ENCODE measurements around the gene ABCB4.

The ABCB4 gene

GRCh38 chr7:87369216-87369615, 106.3 kb downstream of the ABCB4 start:
- Mint-ChIP-seq H3K9me3 (no peaks in the 10 kb centered on the region), H3K4me1 (no peaks in the 10 kb centered on the region), H3K4me3 (no peak overlapping the region), H3K36me3 (ENCODE audit: low read depth) (peaks cover 14% of the 10 kb centered on the region), H3K27ac (no peak overlapping the region), H3K27me3 (ENCODE audit: low read depth) (no peaks in the 10 kb centered on the region)
- TF ChIP-seq, protein P1, sequence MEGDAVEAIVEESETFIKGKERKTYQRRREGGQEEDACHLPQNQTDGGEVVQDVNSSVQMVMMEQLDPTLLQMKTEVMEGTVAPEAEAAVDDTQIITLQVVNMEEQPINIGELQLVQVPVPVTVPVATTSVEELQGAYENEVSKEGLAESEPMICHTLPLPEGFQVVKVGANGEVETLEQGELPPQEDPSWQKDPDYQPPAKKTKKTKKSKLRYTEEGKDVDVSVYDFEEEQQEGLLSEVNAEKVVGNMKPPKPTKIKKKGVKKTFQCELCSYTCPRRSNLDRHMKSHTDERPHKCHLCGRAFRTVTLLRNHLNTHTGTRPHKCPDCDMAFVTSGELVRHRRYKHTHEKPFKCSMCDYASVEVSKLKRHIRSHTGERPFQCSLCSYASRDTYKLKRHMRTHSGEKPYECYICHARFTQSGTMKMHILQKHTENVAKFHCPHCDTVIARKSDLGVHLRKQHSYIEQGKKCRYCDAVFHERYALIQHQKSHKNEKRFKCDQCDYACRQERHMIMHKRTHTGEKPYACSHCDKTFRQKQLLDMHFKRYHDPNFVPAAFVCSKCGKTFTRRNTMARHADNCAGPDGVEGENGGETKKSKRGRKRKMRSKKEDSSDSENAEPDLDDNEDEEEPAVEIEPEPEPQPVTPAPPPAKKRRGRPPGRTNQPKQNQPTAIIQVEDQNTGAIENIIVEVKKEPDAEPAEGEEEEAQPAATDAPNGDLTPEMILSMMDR (IDR thresholded peaks at IDR 0.05; ENCODE audit: unreplicated experiment in 3 of 3): no peak

- H3K36me3 Mint-ChIP-seq (ENCODE audit: low read depth): peaks cover 19% of the 10 kb centered on the region
- no peak overlapping the region for H3K27ac Mint-ChIP-seq
- H3K27me3 Mint-ChIP-seq (ENCODE audit: low read depth): no peaks in the 10 kb centered on the region
- H3K4me3 Mint-ChIP-seq: no peak overlapping the region
- H3K9me3 Mint-ChIP-seq: no peaks in the 10 kb centered on the region
- H3K4me1 Mint-ChIP-seq: no peaks in the 10 kb centered on the region
- TF ChIP-seq, protein P1 (IDR thresholded peaks at IDR 0.05; ENCODE audit: unreplicated experiment in 3 of 3): no peak
Observed at GRCh38 chr7:87364246-87364645, 111.2 kb downstream of the ABCB4 start.

GRCh38 chr7:87363342-87363741, 112.1 kb downstream of the ABCB4 start:
- Mint-ChIP-seq H3K4me1 (no peaks in the 10 kb centered on the region), H3K9me3 (no peaks in the 10 kb centered on the region), H3K27me3 (ENCODE audit: low read depth) (no peaks in the 10 kb centered on the region), H3K36me3 (ENCODE audit: low read depth) (peaks cover 26% of the 10 kb centered on the region), H3K27ac (no peak overlapping the region), H3K4me3 (no peak overlapping the region)
- TF ChIP-seq, protein P1 (IDR thresholded peaks at IDR 0.05; ENCODE audit: unreplicated experiment in 3 of 3): no peak

- TF ChIP-seq, protein P1 (IDR thresholded peaks at IDR 0.05; ENCODE audit: unreplicated experiment in 3 of 3): no peak
- Mint-ChIP-seq H3K27ac (no peak overlapping the region), H3K4me3 (no peak overlapping the region), H3K36me3 (ENCODE audit: low read depth) (peaks cover 43% of the 10 kb centered on the region), H3K9me3 (peaks cover 7% of the 10 kb centered on the region), H3K27me3 (ENCODE audit: low read depth) (no peaks in the 10 kb centered on the region), H3K4me1 (no peaks in the 10 kb centered on the region)
Observed at GRCh38 chr7:87361320-87361719, 114.2 kb downstream of the ABCB4 start.

DNA sequence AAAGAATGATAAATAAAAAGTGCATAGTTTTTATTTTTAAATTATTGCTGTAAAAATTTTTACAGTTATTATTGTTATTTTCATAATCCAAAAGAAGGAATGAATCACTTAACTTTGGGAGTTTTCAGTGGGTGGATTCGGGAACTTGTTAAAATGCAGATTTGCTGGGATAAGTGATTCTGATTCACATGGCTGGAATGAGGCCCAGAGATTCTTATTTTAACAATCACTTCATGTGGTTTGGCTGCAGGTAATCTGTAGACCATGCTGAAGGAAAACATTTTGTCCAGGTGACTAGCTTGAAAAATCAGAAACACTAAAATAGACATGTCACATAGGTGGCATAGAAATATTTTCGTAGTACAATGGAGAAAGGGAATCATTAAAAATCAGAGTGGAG, 116.1 kb downstream of the ABCB4 start:
- peaks cover 19% of the 10 kb centered on the region for H3K9me3 Mint-ChIP-seq
- no peak overlapping the region for H3K27ac Mint-ChIP-seq
- no peaks in the 10 kb centered on the region for H3K27me3 Mint-ChIP-seq (ENCODE audit: low read depth)
- H3K4me3 Mint-ChIP-seq: no peak overlapping the region
- TF ChIP-seq, protein P1 (IDR thresholded peaks at IDR 0.05; ENCODE audit: unreplicated experiment in 3 of 3): no peak
- no peaks in the 10 kb centered on the region for H3K4me1 Mint-ChIP-seq
- peaks cover 63% of the 10 kb centered on the region for H3K36me3 Mint-ChIP-seq (ENCODE audit: low read depth)

DNA sequence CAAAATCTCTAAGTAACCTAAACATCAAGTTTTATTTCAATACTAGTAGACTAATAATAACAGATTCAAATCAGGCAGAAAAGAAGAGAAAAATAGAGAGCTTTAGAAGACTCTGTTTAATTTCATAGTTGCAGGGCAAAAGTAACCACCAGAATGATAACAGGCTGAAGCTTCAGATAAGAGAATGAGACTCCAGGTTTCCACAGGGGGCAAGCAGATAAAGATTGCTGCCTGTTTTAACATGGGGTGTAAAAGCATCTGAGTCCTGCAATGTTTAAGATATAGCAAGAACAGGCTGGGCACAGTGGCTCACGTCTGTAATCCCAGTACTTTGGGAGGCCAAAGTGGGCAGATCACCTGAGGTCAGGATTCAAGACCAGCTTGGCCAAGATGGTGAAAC, 119.0 kb downstream of the ABCB4 start:
- H3K9me3 Mint-ChIP-seq: peaks cover 26% of the 10 kb centered on the region
- TF ChIP-seq, protein P1 (IDR thresholded peaks at IDR 0.05; ENCODE audit: unreplicated experiment in 3 of 3): no peak
- peaks cover 87% of the 10 kb centered on the region for H3K36me3 Mint-ChIP-seq (ENCODE audit: low read depth)
- no peaks in the 10 kb centered on the region for H3K4me1 Mint-ChIP-seq
- no peak overlapping the region for H3K27ac Mint-ChIP-seq
- H3K27me3 Mint-ChIP-seq (ENCODE audit: low read depth): no peaks in the 10 kb centered on the region
- no peak overlapping the region for H3K4me3 Mint-ChIP-seq
